T-helper 1 cell (primary cell): ENCODE results near the gene ZNF687.
A peak's percentile ranks its signal among the peaks of the same experiment; 100 is the strongest.

Experiments used
- DNase-seq, 5 donors: peaks; one replicate each; pipeline ENCODE4 v3.0.0-alpha.2; 2012 to 2020

The ZNF687 gene

GRCh38 chr1:151277249-151277648 lies 4.8 kb upstream of the ZNF687 start:
- no peak for DNase-seq

GRCh38 chr1:151281225-151281968 lies 702 bp upstream of the ZNF687 start:
- peak; percentile 84 to 98 (median 89) for DNase-seq

- peak in 2 of 5 donors; percentile 13 to 17 for DNase-seq
Observed at GRCh38 chr1:151282883-151283725, 1.0 kb downstream of the ZNF687 start.

- DNase-seq: no peak
Observed at GRCh38 chr1:151284013-151284577, 2.0 kb downstream of the ZNF687 start.

GRCh38 chr1:151286619-151287340 lies 4.7 kb downstream of the ZNF687 start:
- DNase-seq: no peak

GRCh38 chr1:151287341-151287699 lies 5.2 kb downstream of the ZNF687 start:
- DNase-seq: no peak

- DNase-seq: no peak
Observed at GRCh38 chr1:151287767-151288500, 5.8 kb downstream of the ZNF687 start.

GRCh38 chr1:151288502-151288901 lies 6.4 kb downstream of the ZNF687 start:
- DNase-seq: no peak

GRCh38 chr1:151289080-151289935 lies 7.2 kb downstream of the ZNF687 start:
- DNase-seq: no peak

- DNase-seq: no peak
Observed at GRCh38 chr1:151289991-151290708, 8.1 kb downstream of the ZNF687 start.

GRCh38 chr1:151290709-151291303 lies 8.7 kb downstream of the ZNF687 start:
- DNase-seq: no peak

GRCh38 chr1:151292207-151293030 lies 10.3 kb downstream of the ZNF687 start:
- DNase-seq: no peak

GRCh38 chr1:151293093-151293492 lies 11.0 kb downstream of the ZNF687 start:
- DNase-seq: no peak

GRCh38 chr1:151294742-151295462 lies 12.8 kb downstream of the ZNF687 start:
- DNase-seq: no peak

GRCh38 chr1:151309811-151310323 lies 27.8 kb downstream of the ZNF687 start:
- no peak for DNase-seq

- no peak for DNase-seq
Observed at GRCh38 chr1:151311011-151311410, 28.9 kb downstream of the ZNF687 start.

GRCh38 chr1:151311589-151312331 lies 29.7 kb downstream of the ZNF687 start:
- DNase-seq: peak in 3 of 5 donors; percentile 17 to 85 (median 18)

GRCh38 chr1:151312411-151312810 lies 30.3 kb downstream of the ZNF687 start:
- no peak for DNase-seq
